Endothelial cell of umbilical vein (primary cell): ENCODE data around the gene PALMD. TPM values are rescaled to one million over a fixed set of nuclear protein-coding genes. Genes with fewer than 3 reads are reported as not detected.

Experiments
- BruUV-seq: library from RNA; stranded (reverse); fragments of 400-500 nt; replicated peaks from 2 replicates; lab custom pipeline; 2021; lab: Mats Ljungman, UMichigan
- CTCF ChIA-PET: fragments of 300-600, 350-600 bp; sonication (Branson Sonifier 250); formaldehyde crosslinking; loops from one replicate; lab custom pipeline; 2021; ENCODE audit warnings: antibody characterized with exemption, inconsistent platforms; lab: Charles Lee
- POLR2A ChIA-PET: fragments of 300-600, 350-600 bp; sonication (Branson Sonifier 250); formaldehyde crosslinking; loops from one replicate; lab custom pipeline; 2021; ENCODE audit warnings: antibody characterized with exemption, inconsistent platforms; lab: Charles Lee
- DNase-seq: peaks from one replicate; pipeline ENCODE4 v3.0.0-alpha.2; 2011; ENCODE audit warnings: low read depth, low spot score
- FAIRE-seq: peaks from 2 replicates; lab custom pipeline; 2011; peaks lifted over from hg19 to GRCh38; lab: Jason Lieb, UNC
- H2AFZ ChIP-seq: 2 replicates; pipeline ENCODE4 v1.6.0; 2012; ENCODE audit warnings: low read depth, low read length, control low read depth, inconsistent platforms
- H3K27ac ChIP-seq: 2 replicates; pipeline ENCODE4 v1.5.1; 2011; ENCODE audit warnings: low read depth, mild to moderate bottlenecking, control low read depth, low read length, moderate library complexity; ENCODE audit not compliant: insufficient read depth
- H3K27me3 ChIP-seq, 2 experiments: 2 replicates each; pipeline versions ENCODE4 v1.6.0 to v1.6.1; 2011; ENCODE audit warnings: low read length in 2 of 2, mixed read lengths in 1 of 2; ENCODE audit not compliant: control insufficient read depth in 2 of 2, insufficient read depth in 2 of 2
- H3K36me3 ChIP-seq, 2 experiments: 2 replicates in 1 of 2; 3 replicates in 1 of 2; pipeline ENCODE4 v1.5.1; 2011; ENCODE audit warnings: low read length in 2 of 2, mild to moderate bottlenecking in 1 of 2, moderate library complexity in 1 of 2; ENCODE audit not compliant: control insufficient read depth in 2 of 2, insufficient read depth in 2 of 2; ENCODE audit errors: extremely low read depth in 1 of 2
- H3K4me1 ChIP-seq: 3 replicates; pipeline ENCODE4 v1.5.1; 2011; ENCODE audit warnings: mild to moderate bottlenecking, low read length; ENCODE audit not compliant: control insufficient read depth, insufficient read depth; ENCODE audit errors: extremely low read depth
- H3K4me2 ChIP-seq: 2 replicates; pipeline ENCODE4 v1.6.1; 2011; ENCODE audit warnings: low read length, control low read depth, mixed read lengths; ENCODE audit not compliant: insufficient read depth
- H3K4me3 ChIP-seq, 3 experiments: fragments of 200-600 bp in 1 of 3; sonication (generic), shearing (Covaris generic) in 1 of 3; replicated peaks in 1 of 3; 2 replicates each; pipeline ENCODE4 v1.5.1; 2011 to 2016; ENCODE audit warnings: control low read depth in 3 of 3, low read length in 3 of 3, mild to moderate bottlenecking in 2 of 3, inconsistent platforms in 1 of 3, low read depth in 1 of 3, moderate library complexity in 1 of 3; ENCODE audit not compliant: insufficient read depth in 1 of 3
- H3K79me2 ChIP-seq: 2 replicates; pipeline ENCODE4 v1.6.0; 2012; ENCODE audit warnings: low read length, inconsistent platforms; ENCODE audit not compliant: control insufficient read depth, insufficient read depth
- H3K9ac ChIP-seq: replicated peaks from 2 replicates; pipeline ENCODE3; 2011; ENCODE audit warnings: low read length, control low read depth; ENCODE audit not compliant: insufficient read depth; ENCODE audit errors: extremely low read depth
- H3K9me1 ChIP-seq: replicated peaks from 3 replicates; pipeline ENCODE4 v1.6.0; 2011; ENCODE audit warnings: mild to moderate bottlenecking, low read length; ENCODE audit not compliant: control insufficient read depth, insufficient read depth; ENCODE audit errors: extremely low read depth
- H3K9me3 ChIP-seq: replicated peaks from 2 replicates; pipeline ENCODE4 v1.5.1; 2012; ENCODE audit warnings: low read length, inconsistent platforms; ENCODE audit not compliant: control insufficient read depth, insufficient read depth
- H4K20me1 ChIP-seq: replicated peaks from 2 replicates; pipeline ENCODE3; 2011; ENCODE audit warnings: mild to moderate bottlenecking, low read length; ENCODE audit not compliant: control insufficient read depth, insufficient read depth; ENCODE audit errors: extremely low read depth
- EZH2 ChIP-seq: IDR thresholded peaks from 2 replicates; pipeline ENCODE4 v1.6.1; 2012; ENCODE audit warnings: borderline replicate concordance, low read depth, mild to moderate bottlenecking, moderate library complexity, low read length, inconsistent platforms; ENCODE audit not compliant: severe bottlenecking
- FOS ChIP-seq: IDR thresholded peaks from 2 replicates; pipeline ENCODE4 v1.6.1; 2011; ENCODE audit warnings: mild to moderate bottlenecking, low read length, moderate library complexity, borderline replicate concordance; ENCODE audit not compliant: insufficient read depth
- GATA2 ChIP-seq: IDR thresholded peaks from 2 replicates; pipeline ENCODE4 v1.7.0; 2011; ENCODE audit warnings: low read depth, mild to moderate bottlenecking, moderate library complexity, mixed read lengths, low read length; ENCODE audit not compliant: insufficient read length, insufficient read depth
- JUN ChIP-seq: IDR thresholded peaks from 2 replicates; pipeline ENCODE4 v1.6.1; 2011; ENCODE audit warnings: borderline replicate concordance, low read depth; ENCODE audit not compliant: insufficient read length, insufficient read depth
- MYC ChIP-seq: IDR thresholded peaks from one replicate; pipeline ENCODE4 v1.6.1; 2011; ENCODE audit warnings: mild to moderate bottlenecking, low read depth, low read length
- POLR2A ChIP-seq: IDR thresholded peaks from 2 replicates; pipeline ENCODE4 v1.6.1; 2012; ENCODE audit warnings: low read depth, mild to moderate bottlenecking, control low read depth, low read length
- POLR2AphosphoS5 ChIP-seq: IDR thresholded peaks from 2 replicates; pipeline ENCODE4 v1.6.1; 2012; ENCODE audit warnings: low read depth, mild to moderate bottlenecking, control low read depth, low read length, moderate library complexity; ENCODE audit not compliant: insufficient read depth
- dilution Hi-C: fragments of 300-500 bp; cut with MboI; formaldehyde crosslinking; loops from one replicate; pipeline ENCODE4 v1.15.0; 2019; ENCODE audit warnings: low sequenced_read_pairs; ENCODE audit not compliant: extremely low pct_ligation_motif_present
- intact Hi-C: fragments of 100-400 bp; cut with micrococcal nuclease; formaldehyde crosslinking; loops from one replicate; pipeline ENCODE4 v1.10.0; 2022
- polyA plus RNA-seq, 4 experiments: library from polyadenylated mRNA; depleted of rRNA in 3 of 4; stranded (reverse) in 3 of 4; unstranded in 1 of 4; fragments of >200 nt; gene quantifications; 2 replicates each; pipeline versions ENCODE4 v1.2.1 to v1.2.3, GENCODE V29; 2011 to 2012; ENCODE audit warnings: missing spikeins in 1 of 4
- total RNA-seq: library from RNA; stranded (reverse); gene quantifications from 2 replicates; pipeline ENCODE4 v1.2.3, GENCODE V29; 2021
- TF ChIP-seq, protein P1 (sequence below): IDR thresholded peaks from 2 replicates; pipeline ENCODE4 v1.6.1; 2011; ENCODE audit not compliant: insufficient read depth, insufficient read length
- TF ChIP-seq, protein P2 (sequence below), 2 donors: IDR thresholded peaks; 1 replicate in 1 of 2; 2 replicates in 1 of 2; pipeline ENCODE4 v1.5.1; 2011; ENCODE audit warnings: low read length in 2 of 2, mild to moderate bottlenecking in 2 of 2, moderate library complexity in 2 of 2, control low read depth in 1 of 2, inconsistent platforms in 1 of 2, low read depth in 1 of 2; ENCODE audit not compliant: insufficient read depth in 1 of 2; ENCODE audit errors: extremely low read depth in 1 of 2

Gene PALMD
- total and polyA plus RNA-seq, 2 donors (not counting 3 experiments of a cell fraction or from before 2014, with no cell fraction given) = 52.6 to 137 TPM

DNA sequence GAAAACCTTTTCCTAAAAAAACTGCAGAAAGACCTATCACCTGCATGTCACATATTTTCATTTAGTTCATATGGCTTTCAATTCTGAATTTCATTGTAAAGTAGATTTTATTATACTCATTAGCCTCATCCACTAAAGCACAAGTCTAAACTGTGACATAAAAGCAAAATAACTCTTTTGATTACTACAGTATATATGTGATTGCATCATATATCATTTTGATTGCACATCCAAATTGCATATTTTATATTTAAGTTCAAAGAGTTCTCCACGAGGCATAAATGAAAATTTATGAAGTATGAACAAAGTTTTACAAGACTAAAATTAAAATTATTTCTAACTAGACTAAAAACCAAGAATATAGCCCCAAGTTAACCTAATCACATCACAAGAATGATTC lies 19.3 kb downstream of the PALMD start:
- peaks cover 35 to 41% of the 10 kb centered on the region in 2 experiments for H3K36me3 ChIP-seq
- dilution Hi-C loops = no loop called here
- DNase-seq (no peak), FAIRE-seq (no peak)
- H3K79me2 ChIP-seq = peaks cover 53% of the 10 kb centered on the region
- BruUV-seq = no TSS peak
- H2AFZ ChIP-seq = no peak overlapping the region
- no peak overlapping the region for H3K4me2 ChIP-seq
- no peaks in the 10 kb centered on the region for H3K9me1 ChIP-seq
- TF ChIP-seq FOS = no peak
- no peak for TF ChIP-seq JUN
- TF ChIP-seq POLR2AphosphoS5 = no peak
- no peak for TF ChIP-seq POLR2A
- TF ChIP-seq GATA2 = no peak
- H3K9ac ChIP-seq = no peak overlapping the region
- CTCF ChIA-PET = interaction anchor here (1.6 to 2.9 kb wide), 3 partner anchors 20 to 184 kb away, joined by 3 to 11 read pairs (median 7); no protein-coding TSS in a partner anchor
- no peaks in the 10 kb centered on the region for H4K20me1 ChIP-seq
- H3K4me3 ChIP-seq = no peak overlapping the region
- H3K9me3 ChIP-seq = no peaks in the 10 kb centered on the region
- no peaks in the 10 kb centered on the region for H3K27me3 ChIP-seq
- H3K27ac ChIP-seq = no peak overlapping the region
- intact Hi-C loops = no loop called here
- H3K4me1 ChIP-seq = peaks cover 31% of the 10 kb centered on the region
- POLR2A ChIA-PET = no interaction called here

DNA sequence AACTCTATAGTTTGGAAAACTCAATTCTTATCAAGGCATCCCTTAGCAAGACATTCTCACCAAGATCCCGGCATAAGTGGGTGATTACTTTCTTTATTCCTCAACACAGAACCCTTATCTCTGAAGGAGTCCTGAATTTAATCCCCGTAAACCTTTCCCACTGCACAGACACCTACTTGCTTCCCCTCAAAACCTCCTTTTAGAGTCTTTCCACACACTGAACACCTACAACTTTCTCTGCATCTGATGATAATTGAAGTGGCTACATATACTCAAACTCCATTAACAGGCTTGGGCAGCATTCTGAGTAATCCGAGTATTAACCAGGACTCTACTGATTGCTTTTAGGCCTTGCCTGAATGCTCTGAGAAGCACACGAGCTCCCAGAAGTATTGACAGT lies 23.5 kb downstream of the PALMD start:
- Histone ChIP-seq H3K27ac (no peak overlapping the region), H3K4me2 (no peak overlapping the region), H3K27me3 (no peaks in the 10 kb centered on the region), H3K9me1 (no peaks in the 10 kb centered on the region), H4K20me1 (no peaks in the 10 kb centered on the region), H3K36me3 (peaks cover 31 to 48% of the 10 kb centered on the region in 2 experiments), H3K9ac (no peak overlapping the region), H2AFZ (no peak overlapping the region), H3K79me2 (peaks cover 26% of the 10 kb centered on the region), H3K4me1 (peaks cover 24% of the 10 kb centered on the region), H3K9me3 (no peaks in the 10 kb centered on the region), H3K4me3 (no peak overlapping the region)
- CTCF ChIA-PET = interaction anchor here (0.8 to 1.3 kb wide), 4 partner anchors 12 to 67 kb away, joined by 3 read pairs; partner anchors contain the start of gene PALMD
- no TSS peak for BruUV-seq
- intact Hi-C loops (no loop called here), dilution Hi-C loops (no loop called here)
- no peak for FAIRE-seq
- no peak for DNase-seq
- TF ChIP-seq GATA2 = no peak
- TF ChIP-seq JUN = no peak
- no peak for TF ChIP-seq FOS
- TF ChIP-seq POLR2AphosphoS5 = no peak
- TF ChIP-seq, protein P1, sequence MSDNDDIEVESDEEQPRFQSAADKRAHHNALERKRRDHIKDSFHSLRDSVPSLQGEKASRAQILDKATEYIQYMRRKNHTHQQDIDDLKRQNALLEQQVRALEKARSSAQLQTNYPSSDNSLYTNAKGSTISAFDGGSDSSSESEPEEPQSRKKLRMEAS = no peak
- TF ChIP-seq, protein P2, sequence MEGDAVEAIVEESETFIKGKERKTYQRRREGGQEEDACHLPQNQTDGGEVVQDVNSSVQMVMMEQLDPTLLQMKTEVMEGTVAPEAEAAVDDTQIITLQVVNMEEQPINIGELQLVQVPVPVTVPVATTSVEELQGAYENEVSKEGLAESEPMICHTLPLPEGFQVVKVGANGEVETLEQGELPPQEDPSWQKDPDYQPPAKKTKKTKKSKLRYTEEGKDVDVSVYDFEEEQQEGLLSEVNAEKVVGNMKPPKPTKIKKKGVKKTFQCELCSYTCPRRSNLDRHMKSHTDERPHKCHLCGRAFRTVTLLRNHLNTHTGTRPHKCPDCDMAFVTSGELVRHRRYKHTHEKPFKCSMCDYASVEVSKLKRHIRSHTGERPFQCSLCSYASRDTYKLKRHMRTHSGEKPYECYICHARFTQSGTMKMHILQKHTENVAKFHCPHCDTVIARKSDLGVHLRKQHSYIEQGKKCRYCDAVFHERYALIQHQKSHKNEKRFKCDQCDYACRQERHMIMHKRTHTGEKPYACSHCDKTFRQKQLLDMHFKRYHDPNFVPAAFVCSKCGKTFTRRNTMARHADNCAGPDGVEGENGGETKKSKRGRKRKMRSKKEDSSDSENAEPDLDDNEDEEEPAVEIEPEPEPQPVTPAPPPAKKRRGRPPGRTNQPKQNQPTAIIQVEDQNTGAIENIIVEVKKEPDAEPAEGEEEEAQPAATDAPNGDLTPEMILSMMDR (IDR thresholded peaks at IDR 0.05; ENCODE audit: extremely low read depth in 1 of 2, insufficient read depth in 1 of 2, low read depth in 1 of 2, low read length in 2 of 2) = no peak
- TF ChIP-seq POLR2A = no peak
- TF ChIP-seq MYC = no peak
- no peak for TF ChIP-seq EZH2
- POLR2A ChIA-PET = no interaction called here
